PC-3 (cell line): ENCODE results near the gene CD81. TPM values are rescaled to one million over a fixed set of nuclear protein-coding genes. Genes with fewer than 3 reads are reported as not detected.

Experiments
- ATAC-seq: fragments of 200-7000 bp; cut with Tn5 transposase; 2 replicates; pipeline ENCODE4 v1.9.1; 2020; ENCODE audit warnings: mild to moderate bottlenecking, moderate library complexity
- BruUV-seq: library from RNA; stranded (reverse); fragments of 400-500 nt; replicated peaks from 2 replicates; lab custom pipeline; 2021; lab: Mats Ljungman, UMichigan
- CTCF ChIA-PET: fragments of 300-600 bp; sonication (Branson Sonifier 250); formaldehyde crosslinking; loops from one replicate; lab custom pipeline; 2022; ENCODE audit warnings: antibody characterized with exemption; lab: Charles Lee
- POLR2A ChIA-PET: fragments of 300-600 bp; sonication (Branson Sonifier 250); formaldehyde crosslinking; loops from one replicate; lab custom pipeline; 2022; ENCODE audit warnings: antibody characterized with exemption; ENCODE audit not compliant: unreplicated experiment; lab: Charles Lee
- DNase-seq: peaks from one replicate; pipeline ENCODE4 v3.0.0-alpha.2; 2015
- H2AFZ ChIP-seq: fragments of 300-600 bp; sonication (generic); 2 replicates; pipeline ENCODE4 v1.6.0; 2016; ENCODE audit warnings: antibody characterized with exemption, low read length
- H3F3A ChIP-seq: fragments of 300-600 bp; sonication (generic); one replicate; pipeline ENCODE4 v1.6.0; 2017; ENCODE audit warnings: antibody characterized with exemption, low read length, control low read depth, mild to moderate bottlenecking; ENCODE audit not compliant: unreplicated experiment
- H3K27ac ChIP-seq: fragments of 300-600 bp; sonication (generic); 2 replicates; pipeline ENCODE4 v1.5.1; 2016; ENCODE audit warnings: mild to moderate bottlenecking, low read length
- H3K27me3 ChIP-seq: fragments of 300-600 bp; sonication (generic); 2 replicates; pipeline ENCODE4 v1.6.1; 2016; ENCODE audit warnings: low read length, mixed read lengths
- H3K36me3 ChIP-seq: fragments of 300-600 bp; sonication (generic); 2 replicates; pipeline ENCODE4 v1.6.1; 2016; ENCODE audit warnings: low read depth, mixed run types, low read length, mixed read lengths
- H3K4me1 ChIP-seq: fragments of 300-600 bp; sonication (generic); 2 replicates; pipeline ENCODE4 v1.5.1; 2016; ENCODE audit warnings: low read length; ENCODE audit not compliant: insufficient read depth
- H3K4me2 ChIP-seq: fragments of 300-600 bp; sonication (generic); 2 replicates; pipeline ENCODE4 v1.6.0; 2016; ENCODE audit warnings: low read length
- H3K4me3 ChIP-seq: fragments of 300-600 bp; sonication (generic); 2 replicates; pipeline ENCODE4 v1.5.1; 2016; ENCODE audit warnings: mild to moderate bottlenecking, low read length, mixed read lengths
- H3K79me2 ChIP-seq: fragments of 300-600 bp; sonication (generic); 2 replicates; pipeline ENCODE4 v1.6.1; 2017; ENCODE audit warnings: low read length, mixed read lengths
- H3K9ac ChIP-seq: fragments of 300-600 bp; sonication (generic); 2 replicates; pipeline ENCODE4 v1.6.0; 2016; ENCODE audit warnings: mild to moderate bottlenecking, low read length
- H3K9me2 ChIP-seq: fragments of 300-600 bp; sonication (generic); replicated peaks from 2 replicates; pipeline ENCODE4 v1.6.1; 2016; ENCODE audit warnings: mixed run types, low read length, mixed read lengths
- H3K9me3 ChIP-seq: fragments of 300-600 bp; sonication (generic); 2 replicates; pipeline ENCODE4 v1.6.1; 2016; ENCODE audit warnings: low read length, mixed read lengths
- H4K20me1 ChIP-seq: fragments of 300-600 bp; sonication (generic); 2 replicates; pipeline ENCODE4 v1.6.1; 2016; ENCODE audit warnings: low read length, mixed read lengths
- EZH2 ChIP-seq: fragments of 300-600 bp; sonication (generic); IDR thresholded peaks from one replicate; pipeline ENCODE4 v1.6.1; 2017; ENCODE audit warnings: antibody characterized with exemption, mild to moderate bottlenecking, low read length; ENCODE audit not compliant: unreplicated experiment
- EZH2phosphoT487 ChIP-seq: fragments of 300-600 bp; sonication (generic); IDR thresholded peaks from 2 replicates; pipeline ENCODE4 v1.6.1; 2018; ENCODE audit warnings: mild to moderate bottlenecking, antibody characterized with exemption, low read length, borderline replicate concordance
- intact Hi-C: fragments of 100-400 bp; cut with micrococcal nuclease; formaldehyde crosslinking; loops from 2 replicates; pipeline ENCODE4 v1.9.0; 2023
- total RNA-seq: library from RNA; depleted of rRNA; stranded (reverse); fragments of >200 nt; gene quantifications from 2 replicates; pipeline ENCODE4 v1.2.3, GENCODE V29; 2014
- TF ChIP-seq, protein P1 (sequence below): fragments of 300-600 bp; sonication (generic); conservative IDR thresholded peaks from 2 replicates; pipeline ENCODE4 v1.5.1; 2017; ENCODE audit warnings: antibody characterized with exemption, low read depth, mild to moderate bottlenecking, low read length

Gene CD81
- total RNA-seq, 1 experiment from 2014 or later = 134 TPM

GRCh38 chr11:2361565-2361964, 15.5 kb upstream of the CD81 start:
- no peaks in the 10 kb centered on the region for H3K9me2 ChIP-seq
- H3K4me3 ChIP-seq = no peak overlapping the region
- intact Hi-C loops = no loop called here
- no peak overlapping the region for H3K4me2 ChIP-seq
- no peak overlapping the region for H3K9ac ChIP-seq
- POLR2A ChIA-PET = no interaction called here
- BruUV-seq = no TSS peak
- H3K27ac ChIP-seq = no peak overlapping the region
- H3F3A ChIP-seq = no peaks in the 10 kb centered on the region
- no peaks in the 10 kb centered on the region for H3K27me3 ChIP-seq
- CTCF ChIA-PET = no interaction called here
- no peaks in the 10 kb centered on the region for H3K36me3 ChIP-seq
- TF ChIP-seq EZH2phosphoT487 (no peak), EZH2 (no peak)
- TF ChIP-seq, protein P1, sequence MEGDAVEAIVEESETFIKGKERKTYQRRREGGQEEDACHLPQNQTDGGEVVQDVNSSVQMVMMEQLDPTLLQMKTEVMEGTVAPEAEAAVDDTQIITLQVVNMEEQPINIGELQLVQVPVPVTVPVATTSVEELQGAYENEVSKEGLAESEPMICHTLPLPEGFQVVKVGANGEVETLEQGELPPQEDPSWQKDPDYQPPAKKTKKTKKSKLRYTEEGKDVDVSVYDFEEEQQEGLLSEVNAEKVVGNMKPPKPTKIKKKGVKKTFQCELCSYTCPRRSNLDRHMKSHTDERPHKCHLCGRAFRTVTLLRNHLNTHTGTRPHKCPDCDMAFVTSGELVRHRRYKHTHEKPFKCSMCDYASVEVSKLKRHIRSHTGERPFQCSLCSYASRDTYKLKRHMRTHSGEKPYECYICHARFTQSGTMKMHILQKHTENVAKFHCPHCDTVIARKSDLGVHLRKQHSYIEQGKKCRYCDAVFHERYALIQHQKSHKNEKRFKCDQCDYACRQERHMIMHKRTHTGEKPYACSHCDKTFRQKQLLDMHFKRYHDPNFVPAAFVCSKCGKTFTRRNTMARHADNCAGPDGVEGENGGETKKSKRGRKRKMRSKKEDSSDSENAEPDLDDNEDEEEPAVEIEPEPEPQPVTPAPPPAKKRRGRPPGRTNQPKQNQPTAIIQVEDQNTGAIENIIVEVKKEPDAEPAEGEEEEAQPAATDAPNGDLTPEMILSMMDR = no peak
- H4K20me1 ChIP-seq = no peaks in the 10 kb centered on the region
- H2AFZ ChIP-seq = no peak overlapping the region
- H3K9me3 ChIP-seq = no peaks in the 10 kb centered on the region
- no peaks in the 10 kb centered on the region for H3K79me2 ChIP-seq
- H3K4me1 ChIP-seq = no peaks in the 10 kb centered on the region
- no peak for ATAC-seq
- DNase-seq = no peak

DNA sequence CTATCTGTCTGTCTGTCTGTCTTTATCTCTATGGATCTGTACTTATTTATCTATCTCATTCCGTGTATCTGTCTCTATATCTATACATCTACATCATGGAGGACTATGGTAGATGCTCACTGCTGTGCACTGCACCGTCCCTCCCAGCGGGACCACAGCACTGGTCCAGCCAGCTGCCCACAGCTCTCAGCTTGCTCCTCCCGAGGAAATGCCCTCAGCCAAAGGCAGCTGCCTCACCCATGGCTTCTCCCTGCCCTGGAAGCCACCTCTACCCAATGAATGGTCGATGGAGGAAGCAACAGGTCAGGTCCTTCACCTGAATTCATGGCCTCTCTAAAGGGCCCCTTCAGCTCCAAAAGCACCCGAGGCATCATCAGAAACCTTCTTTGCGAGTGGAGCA, 14.7 kb upstream of the CD81 start:
- CTCF ChIA-PET = no interaction called here
- no peaks in the 10 kb centered on the region for H3F3A ChIP-seq
- no peaks in the 10 kb centered on the region for H4K20me1 ChIP-seq
- H3K36me3 ChIP-seq = no peaks in the 10 kb centered on the region
- H3K9me2 ChIP-seq = no peaks in the 10 kb centered on the region
- H3K27ac ChIP-seq = no peak overlapping the region
- H3K4me2 ChIP-seq = no peak overlapping the region
- no peaks in the 10 kb centered on the region for H3K9me3 ChIP-seq
- no peak for ATAC-seq
- H3K4me3 ChIP-seq = no peak overlapping the region
- no peaks in the 10 kb centered on the region for H3K27me3 ChIP-seq
- H3K79me2 ChIP-seq = no peaks in the 10 kb centered on the region
- no peak overlapping the region for H2AFZ ChIP-seq
- no TSS peak for BruUV-seq
- POLR2A ChIA-PET = no interaction called here
- DNase-seq = no peak
- H3K9ac ChIP-seq = no peak overlapping the region
- TF ChIP-seq EZH2phosphoT487 = no peak
- TF ChIP-seq, protein P1 = no peak
- no peak for TF ChIP-seq EZH2
- intact Hi-C loops = no loop called here
- H3K4me1 ChIP-seq = no peaks in the 10 kb centered on the region

- POLR2A ChIA-PET = no interaction called here
- Histone ChIP-seq H2AFZ (no peak overlapping the region), H3K27ac (no peak overlapping the region), H3K9ac (no peak overlapping the region), H3K9me3 (no peaks in the 10 kb centered on the region), H3K36me3 (no peaks in the 10 kb centered on the region), H3K4me3 (no peak overlapping the region), H3K27me3 (no peaks in the 10 kb centered on the region), H3K4me1 (no peaks in the 10 kb centered on the region), H3K79me2 (no peaks in the 10 kb centered on the region), H3K9me2 (no peaks in the 10 kb centered on the region), H3K4me2 (no peak overlapping the region), H3F3A (no peaks in the 10 kb centered on the region), H4K20me1 (no peaks in the 10 kb centered on the region)
- CTCF ChIA-PET = no interaction called here
- no peak for DNase-seq
- no peak for ATAC-seq
- TF ChIP-seq EZH2phosphoT487 = no peak
- TF ChIP-seq, protein P1 = no peak
- intact Hi-C loops = no loop called here
- BruUV-seq = no TSS peak
Measured at GRCh38 chr11:2363130-2363529, 14.0 kb upstream of the CD81 start.
